GM12878 (cell line): Measurements from ENCODE around the gene CCM2. TPM values are rescaled to one million over a fixed set of nuclear protein-coding genes. Genes with fewer than 3 reads are reported as not detected.

ENCODE experiments used
- ATAC-seq: fragments of 200-7000 bp; cut with Tn5 transposase; 3 replicates; pipeline ENCODE4 v1.9.1; 2020; ENCODE audit warnings: mild to moderate bottlenecking, moderate library complexity
- BruUV-seq: library from RNA; stranded (reverse); fragments of 400-500 nt; replicated peaks from 2 replicates; lab custom pipeline; 2021; lab: Mats Ljungman, UMichigan
- CTCF ChIA-PET: fragments of 300-600 bp; sonication (Branson Sonifier 250); formaldehyde crosslinking; extraction: SDS; loops from one replicate; lab custom pipeline; 2021; ENCODE audit warnings: inconsistent platforms; lab: Yijun Ruan, JAX
- POLR2A ChIA-PET: fragments of 350-600 bp; formaldehyde crosslinking; extraction: SDS; loops from one replicate; lab custom pipeline; 2021; ENCODE audit warnings: inconsistent platforms; lab: Charles Lee
- RAD21 ChIA-PET: fragments of 300-600 bp; sonication (Branson Sonifier 250); formaldehyde crosslinking; loops from one replicate; lab custom pipeline; 2023; ENCODE audit warnings: antibody characterized with exemption; ENCODE audit not compliant: unreplicated experiment; lab: Charles Lee
- SMC1A ChIA-PET: fragments of 300-600 bp; sonication (Branson Sonifier 250); formaldehyde crosslinking; loops from one replicate; lab custom pipeline; 2023; ENCODE audit not compliant: unreplicated experiment, uncharacterized antibody; lab: Charles Lee
- DNase-seq: peaks from one replicate; pipeline ENCODE4 v3.0.0-alpha.2; 2011; ENCODE audit warnings: low read depth, low spot score
- FAIRE-seq: peaks from 3 replicates; lab custom pipeline; 2011; peaks lifted over from hg19 to GRCh38; lab: Jason Lieb, UNC
- H2AFZ ChIP-seq: 2 replicates; pipeline ENCODE4 v1.6.0; 2011; ENCODE audit warnings: low read depth, low read length, control low read depth; ENCODE audit not compliant: control insufficient read depth
- H3K27ac ChIP-seq: 2 replicates; pipeline ENCODE4 v1.5.1; 2011; ENCODE audit warnings: control low read depth; ENCODE audit not compliant: control insufficient read depth, insufficient read depth
- H3K27me3 ChIP-seq, 2 experiments: replicated peaks in 1 of 2; 2 replicates each; pipeline versions ENCODE4 v1.6.0 to v1.6.1; 2011; ENCODE audit warnings: low read length in 1 of 2; ENCODE audit not compliant: control insufficient read depth in 2 of 2, insufficient read depth in 2 of 2
- H3K36me3 ChIP-seq, 2 experiments: 2 replicates each; pipeline ENCODE4 v1.5.1; 2011; ENCODE audit warnings: low read length in 1 of 2; ENCODE audit not compliant: control insufficient read depth in 2 of 2, insufficient read depth in 2 of 2
- H3K4me1 ChIP-seq: 2 replicates; pipeline ENCODE4 v1.6.1; 2011; ENCODE audit warnings: mild to moderate bottlenecking, low read length, moderate library complexity, mixed read lengths; ENCODE audit not compliant: control insufficient read depth, insufficient read depth
- H3K4me2 ChIP-seq: 2 replicates; pipeline ENCODE4 v1.6.0; 2011; ENCODE audit warnings: control low read depth; ENCODE audit not compliant: control insufficient read depth, insufficient read depth
- H3K4me3 ChIP-seq: fragments of 200-600 bp; sonication (generic); 2 replicates; pipeline ENCODE4 v1.5.1; 2016
- H3K79me2 ChIP-seq: 2 replicates; pipeline ENCODE4 v1.6.0; 2011; ENCODE audit warnings: low read length; ENCODE audit not compliant: control insufficient read depth, insufficient read depth
- H3K9ac ChIP-seq: 2 replicates; pipeline ENCODE4 v1.8.0; 2011; ENCODE audit warnings: low read length, control low read depth, mixed read lengths; ENCODE audit not compliant: control insufficient read depth, insufficient read depth
- H3K9me3 ChIP-seq: replicated peaks from 3 replicates; pipeline ENCODE4 v1.5.1; 2011; ENCODE audit warnings: mild to moderate bottlenecking, low read length; ENCODE audit not compliant: control insufficient read depth, insufficient read depth
- H4K20me1 ChIP-seq: 2 replicates; pipeline ENCODE4 v1.6.0; 2011; ENCODE audit not compliant: control insufficient read depth, insufficient read depth
- CBX3 ChIP-seq: fragments of 200-600 bp; sonication (generic); IDR thresholded peaks from 2 replicates; pipeline ENCODE4 v1.6.1; 2016; ENCODE audit warnings: low read depth, borderline replicate concordance
- FOS ChIP-seq: IDR thresholded peaks from 3 replicates; pipeline ENCODE4 v1.6.1; 2011; ENCODE audit warnings: borderline replicate concordance; ENCODE audit not compliant: insufficient read length; ENCODE audit errors: extremely low read depth
- HDAC2 ChIP-seq: fragments of 200-600 bp; sonication (generic); IDR thresholded peaks from 2 replicates; pipeline ENCODE4 v1.6.1; 2017
- MEF2A ChIP-seq: IDR thresholded peaks from 2 replicates; pipeline ENCODE4 v1.6.1; 2011; ENCODE audit warnings: low read depth, mild to moderate bottlenecking, low read length, moderate library complexity; ENCODE audit not compliant: insufficient read depth
- MTA3 ChIP-seq: IDR thresholded peaks from 2 replicates; pipeline ENCODE4 v1.6.1; 2012; ENCODE audit warnings: low read length, inconsistent platforms, borderline replicate concordance
- PAX5 ChIP-seq: IDR thresholded peaks from 2 replicates; pipeline ENCODE4 v1.6.1; 2011; ENCODE audit warnings: low read depth, low read length, borderline replicate concordance
- WGBS: methylation state at CpG from one replicate; pipeline ENCODE4 v1.1.6; 2016; ENCODE audit warnings: low lambda C conversion rate; ENCODE audit not compliant: insufficient replicate concordance, insufficient coverage; ENCODE audit errors: missing lambda C conversion rate; 5-methylcytosine and 5-hydroxymethylcytosine counted together
- in situ Hi-C: fragments of 300-500 bp; cut with MboI; formaldehyde crosslinking; loops from 9 replicates; pipeline ENCODE4 v1.14.3; 2018; ENCODE audit warnings: mixed read lengths
- intact Hi-C: fragments of 100-400 bp; cut with micrococcal nuclease; formaldehyde crosslinking; loops from one replicate; pipeline ENCODE4 v1.14.2; 2022; ENCODE audit not compliant: unreplicated experiment
- polyA plus RNA-seq, 11 experiments: library from polyadenylated mRNA; depleted of rRNA in 4 of 11; unstranded in 6 of 11; stranded (reverse) in 5 of 11; fragments of >200 nt; fragmentation: Nextera tagmentation in 4 of 11; fragmentation: Illumina TruSeq in 1 of 11; extraction: Ambion mirVana in 4 of 11; extraction: Trizol in 1 of 11; gene quantifications; 1 replicate in 1 of 11; 2 replicates in 10 of 11; pipeline versions ENCODE4 v1.2.1 to v1.2.3, GENCODE V29; 2011 to 2016; ENCODE audit warnings: inconsistent platforms in 2 of 11, missing spikeins in 2 of 11, low read depth in 1 of 11
- total RNA-seq, 4 experiments: library from RNA; depleted of rRNA in 3 of 4; stranded (reverse); fragments of >200 nt in 3 of 4; fragmentation: Illumina TruSeq in 1 of 4; extraction: Trizol in 1 of 4; gene quantifications; 2 replicates each; pipeline versions ENCODE4 v1.2.1 to v1.2.3, GENCODE V29; 2013 to 2021
- TF ChIP-seq, protein P1 (sequence below): IDR thresholded peaks from 2 replicates; pipeline ENCODE4 v1.6.1; 2012; ENCODE audit warnings: low read depth, low read length, improper control_type of control experiment

CCM2 gene
- total and polyA plus RNA-seq, 10 of the 15 experiments (the other 5 are each of a cell fraction or from before 2014, with no cell fraction given), result 1.00 to 82.3 (median 48.7) TPM

DNA sequence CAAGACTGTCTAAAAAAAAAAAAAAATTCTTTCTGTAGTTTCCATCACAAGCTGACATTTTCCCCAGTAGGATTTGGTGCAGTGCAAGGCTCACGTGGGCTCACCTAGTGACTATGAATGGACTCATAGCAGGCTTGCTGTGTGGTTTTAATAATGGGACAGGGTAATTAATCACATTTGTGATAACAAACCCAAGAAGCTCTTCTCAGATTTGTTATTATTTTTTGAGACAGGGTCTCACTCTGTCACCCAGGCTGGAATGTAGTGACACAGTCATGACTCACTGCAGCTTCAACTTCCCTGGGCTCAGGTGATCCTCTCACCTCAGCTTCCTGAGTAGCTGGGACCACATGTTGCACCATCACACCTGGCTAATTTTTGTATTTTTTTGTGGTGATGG is 48.7 kb downstream of the CCM2 start:
- Histone ChIP-seq H3K79me2 (no peaks in the 10 kb centered on the region), H3K4me1 (no peaks in the 10 kb centered on the region), H3K36me3 (peaks cover 0 to 18% of the 10 kb centered on the region in 2 experiments; a peak in 3 of 4 replicates), H4K20me1 (no peaks in the 10 kb centered on the region; the same call in 1 of the 2 replicates), H3K27ac (no peak overlapping the region), H3K4me2 (no peak overlapping the region), H3K27me3 (no peaks in the 10 kb centered on the region), H3K9me3 (no peaks in the 10 kb centered on the region), H3K9ac (no peak overlapping the region), H3K4me3 (no peak overlapping the region), H2AFZ (no peak overlapping the region)
- in situ Hi-C loops, result no loop called here
- BruUV-seq, result no TSS peak
- FAIRE-seq (no peak), ATAC-seq (no peak), DNase-seq (no peak)
- CTCF ChIA-PET, result no interaction called here
- intact Hi-C loops, result no loop called here
- RAD21 ChIA-PET, result interaction anchor here (0.6 kb wide), 1 partner anchor 75 kb away, joined by 3 read pairs; no protein-coding TSS in a partner anchor
- TF ChIP-seq FOS, result no peak
- SMC1A ChIA-PET, result interaction anchor here (0.9 to 1.3 kb wide), 2 partner anchors 47 to 75 kb away, joined by 3 read pairs; no protein-coding TSS in a partner anchor
- POLR2A ChIA-PET, result interaction anchor here (1.2 kb wide), 1 partner anchor 13 kb away, joined by 3 read pairs; no protein-coding TSS in a partner anchor
- WGBS, result 100% methylated on average over 1 of the region's 1 CpG

DNA sequence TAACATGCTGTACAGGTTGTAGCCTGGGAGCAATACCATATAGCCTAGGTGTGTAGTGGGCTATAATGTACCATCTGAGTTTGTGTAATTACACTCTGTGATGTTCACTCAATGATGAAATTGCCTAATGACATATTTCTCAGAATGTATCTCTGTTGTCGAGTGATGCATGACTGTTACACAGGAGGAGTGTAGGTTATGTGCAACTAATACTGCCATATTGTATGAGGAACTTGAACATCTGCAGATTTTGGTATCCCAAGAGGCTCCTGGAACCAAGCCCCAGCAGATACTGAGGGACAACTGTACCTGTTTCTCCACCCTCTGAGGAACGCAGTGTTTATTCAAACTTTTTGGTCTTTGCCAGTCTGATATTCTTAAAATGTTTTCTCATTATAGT is 50.2 kb downstream of the CCM2 start:
- CTCF ChIA-PET, result no interaction called here
- H3K79me2 ChIP-seq, result no peaks in the 10 kb centered on the region; the same call in 1 of the 2 replicates

More for the DNA sequence above, 50.2 kb downstream of the CCM2 start:
- H3K36me3 ChIP-seq, result peaks cover 0 to 14% of the 10 kb centered on the region in 2 experiments; a peak in 3 of 4 replicates
- H3K4me3 ChIP-seq, result no peak overlapping the region
- RAD21 ChIA-PET, result no interaction called here
- SMC1A ChIA-PET, result no interaction called here
- in situ Hi-C loops, result no loop called here
- POLR2A ChIA-PET, result no interaction called here
- no peaks in the 10 kb centered on the region for H3K9me3 ChIP-seq
- H3K4me1 ChIP-seq, result no peaks in the 10 kb centered on the region
- no TSS peak for BruUV-seq
- no peak overlapping the region for H3K4me2 ChIP-seq
- no peak for FAIRE-seq
- intact Hi-C loops, result no loop called here
- no peaks in the 10 kb centered on the region for H3K27me3 ChIP-seq
- TF ChIP-seq, protein P1, sequence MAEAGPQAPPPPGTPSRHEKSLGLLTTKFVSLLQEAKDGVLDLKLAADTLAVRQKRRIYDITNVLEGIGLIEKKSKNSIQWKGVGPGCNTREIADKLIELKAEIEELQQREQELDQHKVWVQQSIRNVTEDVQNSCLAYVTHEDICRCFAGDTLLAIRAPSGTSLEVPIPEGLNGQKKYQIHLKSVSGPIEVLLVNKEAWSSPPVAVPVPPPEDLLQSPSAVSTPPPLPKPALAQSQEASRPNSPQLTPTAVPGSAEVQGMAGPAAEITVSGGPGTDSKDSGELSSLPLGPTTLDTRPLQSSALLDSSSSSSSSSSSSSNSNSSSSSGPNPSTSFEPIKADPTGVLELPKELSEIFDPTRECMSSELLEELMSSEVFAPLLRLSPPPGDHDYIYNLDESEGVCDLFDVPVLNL, result no peak
- no peak for TF ChIP-seq HDAC2
- TF ChIP-seq MEF2A, result no peak
- TF ChIP-seq PAX5, result no peak
- no peak for TF ChIP-seq MTA3
- TF ChIP-seq CBX3, result no peak
- H2AFZ ChIP-seq, result no peak overlapping the region
- WGBS, result 51% methylated on average over 2 of the region's 2 CpGs
- no peaks in the 10 kb centered on the region; the same call in 1 of the 2 replicates for H4K20me1 ChIP-seq
- DNase-seq, result no peak
- H3K9ac ChIP-seq, result no peak overlapping the region
- ATAC-seq, result no peak
- H3K27ac ChIP-seq, result no peak overlapping the region
